Natural killer cell treated with Interleukin-12 subunit alpha and Interleukin-12 subunit beta and Interleukin-15 and Interleukin-18, amount 100 ng/mL, for 72 hours (primary cell): ENCODE measurements around the gene ATP13A3. TPM values are rescaled to one million over a fixed set of nuclear protein-coding genes. Genes with fewer than 3 reads are reported as not detected.

Experiments
- ATAC-seq, 2 donors: fragments of 150-1000 bp; cut with Tn5 transposase in 1 of 2; sonication (Bioruptor Pico), chemical (Tn5 transposase) in 1 of 2; 2 replicates each; pipeline ENCODE4 v1.10.0; 2021
- DNase-seq: peaks from one replicate; pipeline ENCODE4 v3.0.0; 2022; ENCODE audit warnings: low spot score
- H3K27ac Mint-ChIP-seq, 2 donors: 1 replicate in 1 of 2; 2 replicates in 1 of 2; pipeline ENCODE4 v1.8.0; 2022; ENCODE audit warnings: mixed read lengths in 2 of 2, mild to moderate bottlenecking in 1 of 2, moderate library complexity in 1 of 2
- H3K27me3 Mint-ChIP-seq, 2 donors: 1 replicate in 1 of 2; 2 replicates in 1 of 2; pipeline ENCODE4 v1.8.0; 2022; ENCODE audit warnings: mixed read lengths in 2 of 2
- H3K36me3 Mint-ChIP-seq: one replicate; pipeline ENCODE4 v1.8.0; 2022; ENCODE audit warnings: mixed read lengths
- H3K4me1 Mint-ChIP-seq, 2 donors: 1 replicate in 1 of 2; 2 replicates in 1 of 2; pipeline ENCODE4 v1.8.0; 2022; ENCODE audit warnings: low read depth in 2 of 2, mixed read lengths in 2 of 2, mild to moderate bottlenecking in 1 of 2
- H3K4me3 Mint-ChIP-seq: one replicate; pipeline ENCODE4 v1.8.0; 2022; ENCODE audit warnings: mixed read lengths
- H3K9me3 Mint-ChIP-seq: 2 replicates; pipeline ENCODE4 v1.8.0; 2022; ENCODE audit warnings: mixed read lengths
- total RNA-seq, 2 donors: library from RNA; stranded (reverse); gene quantifications; one replicate each; pipeline ENCODE4 v1.2.3, GENCODE V29; 2022

The ATP13A3 gene
- total RNA-seq, 2 donors from 2014 or later, result 67.6 to 157 TPM

GRCh38 chr3:194397757-194398312, 89.0 kb downstream of the ATP13A3 start:
- Mint-ChIP-seq H3K9me3 (no peaks in the 10 kb centered on the region), H3K4me1 (peaks cover 29 to 36% of the 10 kb centered on the region in 2 donors)
- ATAC-seq, result peak; percentile 82 to 83

GRCh38 chr3:194396859-194397756, 89.7 kb downstream of the ATP13A3 start:
- Mint-ChIP-seq H3K27me3 (peaks cover 21 to 52% of the 10 kb centered on the region in 2 donors), H3K27ac (no peak overlapping the region), H3K36me3 (no peaks in the 10 kb centered on the region), H3K9me3 (no peaks in the 10 kb centered on the region), H3K4me1 (peaks cover 29 to 36% of the 10 kb centered on the region in 2 donors), H3K4me3 (peak overlapping the region; percentile 78)
- DNase-seq, result no peak
- peak; percentile 37 to 49 for ATAC-seq

More at GRCh38 chr3:194397757-194398312, 89.0 kb downstream of the ATP13A3 start:
- DNase-seq, result peak; percentile 77
- H3K27me3 Mint-ChIP-seq, result peaks cover 21 to 49% of the 10 kb centered on the region in 2 donors
- peak overlapping the region; percentile 78 for H3K4me3 Mint-ChIP-seq
- no peak overlapping the region for H3K27ac Mint-ChIP-seq
- H3K36me3 Mint-ChIP-seq, result no peaks in the 10 kb centered on the region

- Mint-ChIP-seq H3K4me3 (peak overlapping the region; percentile 51), H3K36me3 (no peaks in the 10 kb centered on the region), H3K27ac (no peak overlapping the region), H3K4me1 (peaks cover 29 to 36% of the 10 kb centered on the region in 2 donors), H3K27me3 (peaks cover 21 to 52% of the 10 kb centered on the region in 2 donors), H3K9me3 (no peaks in the 10 kb centered on the region)
- ATAC-seq (no peak), DNase-seq (no peak)
Measured at GRCh38 chr3:194396539-194396858, 90.3 kb downstream of the ATP13A3 start.

GRCh38 chr3:194395778-194396538, 90.8 kb downstream of the ATP13A3 start:
- ATAC-seq (peak; percentile 23 to 57), DNase-seq (no peak)
- H3K27ac Mint-ChIP-seq, result no peak overlapping the region
- no peaks in the 10 kb centered on the region for H3K36me3 Mint-ChIP-seq
- H3K4me1 Mint-ChIP-seq, result peaks cover 29 to 36% of the 10 kb centered on the region in 2 donors
- no peaks in the 10 kb centered on the region for H3K9me3 Mint-ChIP-seq
- H3K27me3 Mint-ChIP-seq, result peaks cover 22 to 54% of the 10 kb centered on the region in 2 donors
- H3K4me3 Mint-ChIP-seq, result peak overlapping the region; percentile 51

GRCh38 chr3:194395212-194395611, 91.6 kb downstream of the ATP13A3 start:
- no peak for ATAC-seq
- no peaks in the 10 kb centered on the region for H3K36me3 Mint-ChIP-seq
- no peak overlapping the region for H3K27ac Mint-ChIP-seq
- H3K4me1 Mint-ChIP-seq, result peaks cover 28 to 36% of the 10 kb centered on the region in 2 donors
- H3K9me3 Mint-ChIP-seq, result no peaks in the 10 kb centered on the region
- H3K27me3 Mint-ChIP-seq, result peaks cover 28 to 59% of the 10 kb centered on the region in 2 donors
- H3K4me3 Mint-ChIP-seq, result no peak overlapping the region
- no peak for DNase-seq

- DNase-seq (no peak), ATAC-seq (no peak)
- Mint-ChIP-seq H3K36me3 (no peaks in the 10 kb centered on the region), H3K4me3 (no peak overlapping the region), H3K4me1 (peaks cover 12 to 18% of the 10 kb centered on the region in 2 donors), H3K27me3 (peaks cover 29 to 58% of the 10 kb centered on the region in 2 donors), H3K9me3 (no peaks in the 10 kb centered on the region), H3K27ac (no peak overlapping the region)
Measured at GRCh38 chr3:194392576-194392975, 94.2 kb downstream of the ATP13A3 start.

GRCh38 chr3:194390835-194391234, 96.0 kb downstream of the ATP13A3 start:
- Mint-ChIP-seq H3K27me3 (peaks cover 23 to 52% of the 10 kb centered on the region in 2 donors), H3K27ac (no peak overlapping the region), H3K36me3 (no peaks in the 10 kb centered on the region), H3K9me3 (no peaks in the 10 kb centered on the region), H3K4me1 (peaks cover 0 to 8% of the 10 kb centered on the region in 2 donors), H3K4me3 (no peak overlapping the region)
- DNase-seq, result no peak
- ATAC-seq, result no peak

- DNase-seq (no peak), ATAC-seq (no peak)
- Mint-ChIP-seq H3K4me1 (no peaks in the 10 kb centered on the region), H3K27ac (no peak overlapping the region), H3K27me3 (peaks cover 17 to 37% of the 10 kb centered on the region in 2 donors), H3K36me3 (no peaks in the 10 kb centered on the region), H3K4me3 (no peak overlapping the region), H3K9me3 (no peaks in the 10 kb centered on the region)
Measured at GRCh38 chr3:194389269-194389668, 97.5 kb downstream of the ATP13A3 start.

- Mint-ChIP-seq H3K4me1 (no peaks in the 10 kb centered on the region), H3K36me3 (no peaks in the 10 kb centered on the region), H3K27ac (no peak overlapping the region), H3K9me3 (no peaks in the 10 kb centered on the region), H3K27me3 (peaks cover 24 to 32% of the 10 kb centered on the region in 2 donors), H3K4me3 (no peak overlapping the region)
- DNase-seq, result no peak
- no peak for ATAC-seq
Measured at GRCh38 chr3:194387926-194388418, 98.8 kb downstream of the ATP13A3 start.

GRCh38 chr3:194387276-194387675, 99.5 kb downstream of the ATP13A3 start:
- Mint-ChIP-seq H3K4me1 (no peaks in the 10 kb centered on the region), H3K36me3 (no peaks in the 10 kb centered on the region), H3K27me3 (peaks cover 24 to 27% of the 10 kb centered on the region in 2 donors), H3K9me3 (no peaks in the 10 kb centered on the region), H3K4me3 (no peak overlapping the region), H3K27ac (no peak overlapping the region)
- DNase-seq (no peak), ATAC-seq (no peak)

- Mint-ChIP-seq H3K9me3 (no peaks in the 10 kb centered on the region), H3K36me3 (no peaks in the 10 kb centered on the region), H3K27me3 (peaks cover 24 to 27% of the 10 kb centered on the region in 2 donors), H3K4me3 (no peak overlapping the region), H3K4me1 (no peaks in the 10 kb centered on the region), H3K27ac (no peak overlapping the region)
- no peak for DNase-seq
- no peak for ATAC-seq
Measured at GRCh38 chr3:194386648-194387047, 100.2 kb downstream of the ATP13A3 start.

- H3K4me1 Mint-ChIP-seq, result no peaks in the 10 kb centered on the region
- H3K27ac Mint-ChIP-seq, result no peak overlapping the region
- no peaks in the 10 kb centered on the region for H3K9me3 Mint-ChIP-seq
- ATAC-seq (no peak), DNase-seq (no peak)
- H3K27me3 Mint-ChIP-seq, result peaks cover 24 to 26% of the 10 kb centered on the region in 2 donors
- no peaks in the 10 kb centered on the region for H3K36me3 Mint-ChIP-seq
- H3K4me3 Mint-ChIP-seq, result no peak overlapping the region
Measured at GRCh38 chr3:194386066-194386465, 100.7 kb downstream of the ATP13A3 start.

- ATAC-seq (peak in 1 of 2 donors; percentile 23), DNase-seq (no peak)
- Mint-ChIP-seq H3K27ac (no peak overlapping the region), H3K36me3 (no peaks in the 10 kb centered on the region), H3K4me3 (no peak overlapping the region), H3K4me1 (no peaks in the 10 kb centered on the region), H3K9me3 (no peaks in the 10 kb centered on the region), H3K27me3 (peaks cover 11 to 13% of the 10 kb centered on the region in 2 donors)
Measured at GRCh38 chr3:194384569-194385001, 102.2 kb downstream of the ATP13A3 start.
